Measurements from ENCODE around the gene CCDC77.
"Not testable (repeated sequence)": the region's sequence is repeated elsewhere in the genome, so short reads cannot be mapped to it uniquely, and the experiment has no call there.

Gene CCDC77

DNA sequence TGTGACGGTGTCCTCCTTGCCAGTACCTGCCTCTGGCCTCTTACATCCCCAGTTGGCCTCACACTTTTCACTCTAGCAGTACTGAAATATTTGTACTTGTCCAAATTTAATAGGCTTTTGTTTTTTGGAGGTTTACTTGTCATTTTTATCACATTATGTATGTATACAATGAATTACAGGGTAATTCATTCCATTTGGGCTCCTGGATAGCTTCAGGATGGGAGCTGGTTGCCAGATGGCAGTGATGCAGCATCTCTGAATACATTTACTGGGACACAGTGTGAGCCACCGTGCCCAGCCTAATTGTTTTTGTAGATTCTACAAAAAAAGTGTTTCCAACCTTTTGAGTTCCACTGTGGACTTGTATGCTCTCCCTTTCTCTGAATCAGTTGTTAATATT, 13.4 kb downstream of the CCDC77 start:
- no peak for DNase-seq (ENCODE audit: low read depth)
- no peak overlapping the region for H3K4me3 ChIP-seq (ENCODE audit: control insufficient read depth, low read depth, low read length)
- TF ChIP-seq, protein P1, sequence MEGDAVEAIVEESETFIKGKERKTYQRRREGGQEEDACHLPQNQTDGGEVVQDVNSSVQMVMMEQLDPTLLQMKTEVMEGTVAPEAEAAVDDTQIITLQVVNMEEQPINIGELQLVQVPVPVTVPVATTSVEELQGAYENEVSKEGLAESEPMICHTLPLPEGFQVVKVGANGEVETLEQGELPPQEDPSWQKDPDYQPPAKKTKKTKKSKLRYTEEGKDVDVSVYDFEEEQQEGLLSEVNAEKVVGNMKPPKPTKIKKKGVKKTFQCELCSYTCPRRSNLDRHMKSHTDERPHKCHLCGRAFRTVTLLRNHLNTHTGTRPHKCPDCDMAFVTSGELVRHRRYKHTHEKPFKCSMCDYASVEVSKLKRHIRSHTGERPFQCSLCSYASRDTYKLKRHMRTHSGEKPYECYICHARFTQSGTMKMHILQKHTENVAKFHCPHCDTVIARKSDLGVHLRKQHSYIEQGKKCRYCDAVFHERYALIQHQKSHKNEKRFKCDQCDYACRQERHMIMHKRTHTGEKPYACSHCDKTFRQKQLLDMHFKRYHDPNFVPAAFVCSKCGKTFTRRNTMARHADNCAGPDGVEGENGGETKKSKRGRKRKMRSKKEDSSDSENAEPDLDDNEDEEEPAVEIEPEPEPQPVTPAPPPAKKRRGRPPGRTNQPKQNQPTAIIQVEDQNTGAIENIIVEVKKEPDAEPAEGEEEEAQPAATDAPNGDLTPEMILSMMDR (IDR thresholded peaks at IDR 0.05; ENCODE audit: control insufficient read depth, insufficient read depth, low read depth, low read length, missing control alignments) = no peak

DNA sequence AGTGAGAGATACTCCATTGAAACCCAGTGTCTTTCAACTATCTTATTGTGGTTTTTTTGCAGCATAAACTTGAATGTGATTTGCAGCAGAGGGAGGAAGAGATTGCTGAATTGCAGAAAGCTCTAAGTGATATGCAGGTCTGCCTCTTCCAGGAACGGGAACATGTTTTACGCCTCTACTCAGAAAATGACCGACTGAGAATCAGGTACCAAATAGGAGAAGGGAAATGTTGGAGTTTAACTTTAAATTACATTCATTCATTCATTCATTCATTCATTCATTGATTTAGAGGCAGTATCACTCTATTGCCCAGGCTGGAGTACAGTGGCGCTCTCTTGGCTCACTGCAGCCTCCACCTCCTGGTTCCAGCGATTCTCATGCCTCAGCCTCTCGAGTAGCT, 17.0 kb downstream of the CCDC77 start:
- H3K4me3 ChIP-seq (ENCODE audit: control insufficient read depth, low read depth, low read length) = no peak overlapping the region
- TF ChIP-seq, protein P1 (IDR thresholded peaks at IDR 0.05; ENCODE audit: control insufficient read depth, insufficient read depth, low read depth, low read length, missing control alignments) = no peak
- DNase-seq (ENCODE audit: low read depth) = no peak

GRCh38 chr12:422526-422925, 21.1 kb downstream of the CCDC77 start:
- TF ChIP-seq, protein P1 (IDR thresholded peaks at IDR 0.05; ENCODE audit: control insufficient read depth, insufficient read depth, low read depth, low read length, missing control alignments) = no peak
- H3K4me3 ChIP-seq (ENCODE audit: control insufficient read depth, low read depth, low read length) = no peak overlapping the region
- DNase-seq (ENCODE audit: low read depth) = no peak

DNA sequence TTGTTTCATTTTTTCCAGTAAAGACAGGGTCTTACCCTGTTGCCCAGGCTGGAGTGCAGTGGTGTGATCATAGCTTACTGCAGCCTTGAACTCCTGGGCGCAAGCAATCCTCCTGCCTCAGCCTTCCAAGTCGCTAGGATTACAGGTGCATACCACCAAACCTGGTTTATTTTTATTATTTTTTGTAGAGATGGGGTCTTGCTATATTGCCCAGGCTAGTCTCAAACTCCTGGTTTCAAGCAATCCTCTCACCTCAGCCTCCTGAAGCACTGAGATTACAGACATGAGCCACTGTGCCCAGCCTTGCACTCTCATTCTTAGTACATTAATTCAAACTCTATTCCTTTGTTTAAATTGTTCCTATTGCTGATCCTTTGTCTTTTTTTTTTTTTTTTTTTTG, 34.3 kb downstream of the CCDC77 start:
- H3K4me3 ChIP-seq (ENCODE audit: control insufficient read depth, low read depth, low read length); DNase-seq (ENCODE audit: low read depth): not testable (repeated sequence)

DNA sequence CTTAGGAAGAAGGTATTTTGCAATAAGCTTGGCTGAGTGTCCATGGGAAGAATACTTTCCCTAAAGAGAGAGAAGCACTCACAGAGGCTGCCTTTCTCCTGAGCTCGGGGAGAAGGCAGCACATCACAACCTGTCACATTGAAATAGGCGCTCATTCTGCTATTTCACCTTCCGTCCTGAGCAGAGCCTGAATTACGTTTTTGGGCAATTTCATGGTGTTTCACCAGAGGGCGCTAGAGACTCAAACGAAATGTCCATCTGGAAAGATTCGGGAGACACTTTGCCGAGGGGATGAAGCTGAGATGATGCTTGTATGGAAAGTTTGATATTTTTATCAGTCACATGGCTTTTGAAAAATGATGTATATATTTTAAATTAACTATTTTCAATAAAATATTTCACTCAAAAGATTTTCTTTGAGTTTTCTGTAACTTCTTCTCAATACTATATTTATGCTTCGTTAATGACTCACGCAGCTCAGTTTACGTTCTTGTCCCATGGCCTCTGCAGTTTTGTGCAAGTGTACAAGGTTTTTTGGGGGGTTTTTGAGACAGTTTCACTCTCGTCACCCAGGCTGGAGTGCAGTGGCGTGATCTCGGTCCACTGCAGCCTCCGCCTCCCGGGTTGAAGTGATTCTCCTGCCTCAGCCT, 40.9 kb downstream of the CCDC77 start:
- DNase-seq (ENCODE audit: low read depth) = no peak
- TF ChIP-seq, protein P1 (IDR thresholded peaks at IDR 0.05; ENCODE audit: control insufficient read depth, insufficient read depth, low read depth, low read length, missing control alignments) = peak; percentile 86
- H3K4me3 ChIP-seq (ENCODE audit: control insufficient read depth, low read depth, low read length) = no peak overlapping the region

DNA sequence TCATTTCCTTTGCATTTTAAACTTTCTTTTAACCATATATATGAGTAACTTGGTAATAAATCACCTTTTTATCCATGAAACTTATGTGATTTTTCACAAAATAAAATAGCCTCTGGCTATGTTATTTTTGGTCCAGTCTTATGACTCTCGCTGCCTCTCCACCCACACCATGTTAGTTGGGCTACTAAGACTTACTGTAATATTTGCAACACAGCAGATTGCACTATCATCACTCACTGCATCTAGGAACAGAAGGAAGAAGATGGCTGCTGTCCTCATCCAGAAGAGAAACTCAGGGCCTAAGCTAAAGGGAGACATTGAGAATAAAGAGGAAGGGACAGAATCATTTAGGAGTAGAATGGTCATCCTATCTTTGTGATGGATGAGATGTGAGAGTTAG, 45.7 kb downstream of the CCDC77 start:
- peak; percentile 4 for DNase-seq (ENCODE audit: low read depth)
- H3K4me3 ChIP-seq (ENCODE audit: control insufficient read depth, low read depth, low read length) = no peak overlapping the region
- TF ChIP-seq, protein P1 (IDR thresholded peaks at IDR 0.05; ENCODE audit: control insufficient read depth, insufficient read depth, low read depth, low read length, missing control alignments) = no peak

- no peak for DNase-seq (ENCODE audit: low read depth)
- TF ChIP-seq, protein P1 (IDR thresholded peaks at IDR 0.05; ENCODE audit: control insufficient read depth, insufficient read depth, low read depth, low read length, missing control alignments) = no peak
- no peak overlapping the region for H3K4me3 ChIP-seq (ENCODE audit: control insufficient read depth, low read depth, low read length)
These were observed 47.8 kb downstream of the CCDC77 start for GRCh38 chr12:449203-449602.
